Tibial nerve (tissue), 4 donors: ENCODE measurements around the gene ACP4.

Experiments used
- CTCF ChIP-seq, 5 experiments: fragments of 200-600 bp in 3 of 5; fragments of 450-650 bp in 2 of 5; sonication (generic) in 3 of 5; IDR thresholded peaks; one replicate each; pipeline ENCODE4 v1.5.1; 2016 to 2019; ENCODE audit warnings: antibody characterized with exemption in 5 of 5, mild to moderate bottlenecking in 3 of 5, moderate library complexity in 2 of 5
- EP300 ChIP-seq, 2 donors: sonication (generic); formaldehyde crosslinking; IDR thresholded peaks; one replicate each; pipeline ENCODE4 v1.6.1; 2017; ENCODE audit warnings: antibody characterized with exemption in 2 of 2, mild to moderate bottlenecking in 1 of 2

- TF ChIP-seq CTCF (IDR thresholded peaks at IDR 0.05): no peak
- TF ChIP-seq EP300 (IDR thresholded peaks at IDR 0.05): no peak
These were observed 7.2 kb downstream of the ACP4 start for GRCh38 chr19:50797429-50797780.
